HL-60 (cell line): ENCODE data around the gene FGR.

ENCODE experiments used
- CTCF ChIP-seq: IDR thresholded peaks from one replicate; pipeline ENCODE4 v1.5.1; 2011; ENCODE audit warnings: low read length, control low read depth, inconsistent platforms; ENCODE audit not compliant: insufficient read depth
- POLR2AphosphoS5 ChIP-seq: IDR thresholded peaks from 2 replicates; pipeline ENCODE4 v1.6.1; 2012; ENCODE audit warnings: low read depth

GRCh38 chr1:27617420-27617819 lies 17.6 kb downstream of the FGR start:
- TF ChIP-seq CTCF (no peak), POLR2AphosphoS5 (no peak)
